Hematopoietic multipotent progenitor cell (in vitro differentiated cells): ENCODE results near the gene PNPLA1. TPM values are rescaled to one million over a fixed set of nuclear protein-coding genes. Genes with fewer than 3 reads are reported as not detected.

Experiments used
- DNase-seq, 3 donors: peaks; one replicate each; pipeline ENCODE4 v3.0.0-alpha.2; 2011 to 2015; ENCODE audit warnings: low read depth in 2 of 3, low spot score in 2 of 3
- total RNA-seq: library from RNA; depleted of rRNA; stranded (reverse); fragments of >200 nt; gene quantifications from one replicate; pipeline ENCODE4 v1.2.3, GENCODE V29; 2012

PNPLA1 gene
- total RNA-seq, 1 donor = 0.27 TPM

- DNase-seq = peak in 2 of 3 donors; percentile 47 to 52
Observed at GRCh38 chr6:36350681-36351571, 81.1 kb downstream of the PNPLA1 start.

GRCh38 chr6:36352477-36353157, 82.8 kb downstream of the PNPLA1 start:
- no peak for DNase-seq

- DNase-seq = no peak
Observed at GRCh38 chr6:36353411-36353915, 83.6 kb downstream of the PNPLA1 start.

DNA sequence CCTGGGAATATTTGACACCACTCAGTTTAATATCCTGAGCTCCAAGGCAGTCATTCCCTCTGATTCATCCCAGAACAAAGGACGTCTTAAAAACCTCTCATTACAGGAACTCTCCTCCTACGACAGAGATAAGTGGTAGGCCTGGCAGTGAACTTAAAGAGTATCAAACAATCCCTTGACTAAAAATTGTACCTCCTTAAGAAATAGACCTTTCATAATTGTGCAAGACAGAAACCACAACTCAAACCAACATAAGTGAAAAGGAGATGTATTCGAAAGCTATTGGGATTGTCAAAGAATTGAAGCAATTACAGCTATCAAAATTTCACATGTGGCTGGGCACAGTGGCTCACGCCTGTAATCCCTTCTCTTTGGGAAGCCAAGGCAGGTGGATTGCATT, 86.0 kb downstream of the PNPLA1 start:
- DNase-seq = no peak

- DNase-seq = no peak
Observed at GRCh38 chr6:36357872-36358225, 88.0 kb downstream of the PNPLA1 start.

Other genes with a start within 250 kb of the PNPLA1 start
- 0.27 TPM for gene SLC26A8, start 245.4 kb upstream of the PNPLA1 start, total RNA-seq
- gene MAPK14, start 242.3 kb upstream of the PNPLA1 start, total RNA-seq = 98.0 TPM
- 1.1 TPM for gene MAPK13, start 139.5 kb upstream of the PNPLA1 start, total RNA-seq
- gene BRPF3, start 73.3 kb upstream of the PNPLA1 start, total RNA-seq = 10.5 TPM
- gene BNIP5, start 66.8 kb downstream of the PNPLA1 start, total RNA-seq = not detected
- gene ETV7, start 117.6 kb downstream of the PNPLA1 start, total RNA-seq = 0.27 TPM
- 0.27 TPM for gene PXT1, start 172.8 kb downstream of the PNPLA1 start, total RNA-seq
- gene KCTD20, start 172.9 kb downstream of the PNPLA1 start, total RNA-seq = 49.3 TPM